K562 (cell line): Measurements from ENCODE around the gene MARCKSL1. TPM values are rescaled to one million over a fixed set of nuclear protein-coding genes. Genes with fewer than 3 reads are reported as not detected.

ENCODE experiments used
- ATAC-seq: fragments of 200-7000 bp; cut with Tn5 transposase; 3 replicates; pipeline ENCODE4 v1.9.1; 2020; ENCODE audit warnings: moderate library complexity
- BruUV-seq: library from RNA; stranded (reverse); fragments of 400-500 nt; replicated peaks from 2 replicates; lab custom pipeline; 2021; lab: Mats Ljungman, UMichigan
- CTCF ChIA-PET: fragments of 300-600 bp; formaldehyde crosslinking; extraction: SDS; loops from one replicate; lab custom pipeline; 2021; ENCODE audit warnings: low intra/inter-chr PET ratio; lab: Yijun Ruan, JAX
- POLR2A ChIA-PET: fragments of 300-600, 350-650 bp; sonication (Branson Sonifier 250); formaldehyde crosslinking; extraction: SDS; loops from one replicate; lab custom pipeline; 2021; ENCODE audit warnings: antibody characterized with exemption, inconsistent platforms; lab: Yijun Ruan, JAX
- DNase-seq, 4 experiments: peaks; one replicate each; pipeline versions ENCODE4 v3.0.0 to v3.0.0-alpha.2; 2011 to 2018; ENCODE audit warnings: low spot score in 3 of 4, mixed read lengths in 3 of 4; ENCODE audit errors: extremely low read depth in 1 of 4
- FAIRE-seq: peaks from 2 replicates; lab custom pipeline; 2011; peaks lifted over from hg19 to GRCh38; lab: Jason Lieb, UNC
- H2AFZ ChIP-seq: 2 replicates; pipeline ENCODE4 v1.6.0; 2011; ENCODE audit warnings: low read depth, low read length, control low read depth, inconsistent platforms
- H3K27ac ChIP-seq: fragments of 200-600 bp; 3 replicates; pipeline ENCODE4 v1.8.0; 2011; ENCODE audit warnings: low read depth, mild to moderate bottlenecking, control low read depth, inconsistent platforms, low read length, moderate library complexity, mixed read lengths; ENCODE audit errors: extremely low read depth
- H3K27me3 ChIP-seq, 2 experiments: fragments of 300-600 bp in 1 of 2; 2 replicates in 1 of 2; 3 replicates in 1 of 2; pipeline versions ENCODE4 v1.6.0 to v1.8.0; 2011; ENCODE audit warnings: inconsistent platforms in 2 of 2, low read length in 2 of 2, mild to moderate bottlenecking in 1 of 2, mixed read lengths in 1 of 2, moderate library complexity in 1 of 2; ENCODE audit not compliant: control insufficient read depth in 2 of 2, insufficient read depth in 2 of 2
- H3K36me3 ChIP-seq: fragments of 300-600 bp; 3 replicates; pipeline ENCODE4 v1.8.0; 2011; ENCODE audit warnings: mild to moderate bottlenecking, low read length, inconsistent platforms; ENCODE audit not compliant: control insufficient read depth, insufficient read depth
- H3K4me1 ChIP-seq, 2 experiments: fragments of 200-600 bp in 1 of 2; replicated peaks in 1 of 2; 2 replicates in 1 of 2; 3 replicates in 1 of 2; pipeline versions ENCODE4 v1.5.1 to v1.8.0; 2011; ENCODE audit warnings: inconsistent platforms in 2 of 2, low read length in 2 of 2, mild to moderate bottlenecking in 1 of 2, mixed read lengths in 1 of 2, moderate library complexity in 1 of 2; ENCODE audit not compliant: control insufficient read depth in 2 of 2, insufficient read depth in 2 of 2
- H3K4me2 ChIP-seq: 2 replicates; pipeline ENCODE4 v1.6.1; 2011; ENCODE audit warnings: low read length, control low read depth, inconsistent platforms, mixed read lengths; ENCODE audit not compliant: insufficient read depth
- H3K4me3 ChIP-seq: fragments of 200-600 bp; sonication (generic), shearing (Covaris generic); 2 replicates; pipeline ENCODE4 v1.5.1; 2016; ENCODE audit warnings: control low read depth, inconsistent platforms
- H3K79me2 ChIP-seq: fragments of 200-600 bp; 3 replicates; pipeline ENCODE4 v1.8.0; 2011; ENCODE audit warnings: low read length, inconsistent platforms; ENCODE audit not compliant: control insufficient read depth, insufficient read depth
- H3K9ac ChIP-seq, 2 experiments: 2 replicates each; pipeline versions ENCODE4 v1.6.0 to v1.6.1; 2011; ENCODE audit warnings: low read depth in 2 of 2, low read length in 2 of 2, control low read depth in 1 of 2, inconsistent platforms in 1 of 2, mild to moderate bottlenecking in 1 of 2, mixed read lengths in 1 of 2; ENCODE audit not compliant: insufficient read depth in 1 of 2
- H3K9me1 ChIP-seq: one replicate; pipeline ENCODE4 v1.6.0; 2011; ENCODE audit warnings: inconsistent platforms, mild to moderate bottlenecking, low read length, moderate library complexity; ENCODE audit not compliant: control insufficient read depth, insufficient read depth
- H3K9me3 ChIP-seq: replicated peaks from 2 replicates; pipeline ENCODE4 v1.5.1; 2011; ENCODE audit warnings: low read depth, low read length, inconsistent platforms; ENCODE audit not compliant: control insufficient read depth, insufficient read depth
- H4K20me1 ChIP-seq: replicated peaks from 2 replicates; pipeline ENCODE4 v1.6.1; 2011; ENCODE audit warnings: low read length, inconsistent platforms, mixed read lengths; ENCODE audit not compliant: control insufficient read depth, insufficient read depth
- CREM ChIP-seq: IDR thresholded peaks from 2 replicates; pipeline ENCODE4 v1.6.1; 2014; ENCODE audit warnings: antibody characterized with exemption, low read depth
- HDAC1 ChIP-seq, 2 experiments: fragments of 450-650 bp; IDR thresholded peaks; 2 replicates each; pipeline ENCODE4 v1.6.1; 2016 to 2017; ENCODE audit warnings: inconsistent platforms in 1 of 2, mild to moderate bottlenecking in 1 of 2, moderate library complexity in 1 of 2
- MLLT1 ChIP-seq, 2 experiments: fragments of 450-650 bp; IDR thresholded peaks; 2 replicates each; pipeline ENCODE4 v1.6.1; 2016
- RBM25 ChIP-seq: fragments of 200-400 bp; formaldehyde crosslinking; IDR thresholded peaks from 2 replicates; pipeline ENCODE4 v1.6.1; 2018; ENCODE audit warnings: low read length, low read depth, moderate library complexity; ENCODE audit not compliant: severe bottlenecking
- RBM34 ChIP-seq: fragments of 200-400 bp; formaldehyde crosslinking; IDR thresholded peaks from 2 replicates; pipeline ENCODE4 v1.6.1; 2018; ENCODE audit warnings: low read length, borderline replicate concordance; ENCODE audit not compliant: insufficient read depth
- WHSC1 ChIP-seq: IDR thresholded peaks from one replicate; pipeline ENCODE4 v1.6.1; 2012; ENCODE audit warnings: low read length, control low read depth, inconsistent platforms
- ZNF121 ChIP-seq: sonication (generic); formaldehyde crosslinking; conservative IDR thresholded peaks from 2 replicates; pipeline ENCODE4 v1.8.0; 2022; ENCODE audit warnings: missing genetic modification reagents
- WGBS: fragments of 100-300 bp; shearing (Covaris generic); methylation state at CpG from one replicate; pipeline ENCODE4 v1.1.6; 2016; ENCODE audit warnings: low coverage, mixed read lengths; ENCODE audit not compliant: insufficient coverage; ENCODE audit errors: missing lambda C conversion rate; 5-methylcytosine and 5-hydroxymethylcytosine counted together
- in situ Hi-C: fragments of 300-500 bp; cut with MboI; formaldehyde crosslinking; loops from 4 replicates; pipeline ENCODE4 v1.15.0; 2018; ENCODE audit warnings: inconsistent platforms, mixed read lengths
- intact Hi-C: fragments of 100-400 bp; cut with micrococcal nuclease; formaldehyde crosslinking; loops from 2 replicates; pipeline ENCODE4 v1.14.2; 2022
- polyA plus RNA-seq, 8 experiments: library from polyadenylated mRNA; depleted of rRNA in 4 of 8; stranded (reverse) in 5 of 8; unstranded in 3 of 8; fragments of >200 nt; fragmentation: Nextera tagmentation in 2 of 8; fragmentation: Illumina TruSeq in 1 of 8; extraction: Ambion mirVana in 2 of 8; extraction: Trizol in 1 of 8; gene quantifications; 2 replicates each; pipeline versions ENCODE4 v1.2.1 to v1.2.3, GENCODE V29; 2011 to 2014; ENCODE audit warnings: inconsistent platforms in 1 of 8, missing spikeins in 1 of 8
- total RNA-seq, 7 experiments: library from RNA; depleted of rRNA in 6 of 7; stranded (reverse); fragments of >200 nt in 6 of 7; fragmentation: Illumina TruSeq in 2 of 7; extraction: Trizol in 2 of 7; gene quantifications; 2 replicates each; pipeline versions ENCODE4 v1.2.1 to v1.2.3, GENCODE V29; 2011 to 2021; ENCODE audit warnings: low replicate concordance in 1 of 7

MARCKSL1 gene
- total and polyA plus RNA-seq, 9 of the 15 experiments (the other 6 are each of a cell fraction or from before 2014, with no cell fraction given) = 14.7 to 325 (median 155) TPM

GRCh38 chr1:32367912-32368635 lies 32.0 kb upstream of the MARCKSL1 start:
- Histone ChIP-seq H3K4me1 (no peaks in the 10 kb centered on the region), H3K4me3 (no peak overlapping the region), H3K9me3 (no peaks in the 10 kb centered on the region), H3K27ac (no peak overlapping the region), H3K4me2 (no peak overlapping the region), H3K9ac (peak overlapping the region in 1 of 2 experiments; percentile 39; a peak in 1 of 4 replicates), H3K36me3 (peaks cover 83% of the 10 kb centered on the region), H2AFZ (no peak overlapping the region), H4K20me1 (0 out of 2 replicates have a peak, but pooled peaks cover 5% of the 10 kb centered on the region), H3K79me2 (no peaks in the 10 kb centered on the region), H3K27me3 (no peaks in the 10 kb centered on the region), H3K9me1 (no peaks in the 10 kb centered on the region)
- DNase-seq (no peak), ATAC-seq (no peak), FAIRE-seq (no peak)
- POLR2A ChIA-PET = interaction anchor here (0.6 to 4.3 kb wide), 13 partner anchors 8 to 772 kb away, joined by 3 to 36 read pairs (median 4); partner anchors contain the start of genes BSDC1 and MARCKSL1
- in situ Hi-C loops (no loop called here), intact Hi-C loops (no loop called here)
- TF ChIP-seq MLLT1 (IDR thresholded peaks at IDR 0.05) (no peak), RBM25 (peak; percentile 32), ZNF121 (peak; percentile 93), HDAC1 (IDR thresholded peaks at IDR 0.05) (no peak), RBM34 (no peak), WHSC1 (no peak), CREM (no peak)
- CTCF ChIA-PET = no interaction called here
- BruUV-seq = no TSS peak
- 93% methylated on average over 7 of the region's 7 CpGs for WGBS
